ENCODE measurements around the gene CYP4F12. TPM values are rescaled to one million over a fixed set of nuclear protein-coding genes. Genes with fewer than 3 reads are reported as not detected.

CYP4F12 gene
- total RNA-seq, 1 experiment from 2014 or later, result 1.7 TPM

GRCh38 chr19:15701757-15702533, 29.1 kb downstream of the CYP4F12 start:
- in situ Hi-C loops (cut with HindIII; ENCODE audit: low pct_unique_long_range_greater_than_20kb, low sequenced_read_pairs), result no loop called here
- Histone ChIP-seq H3K4me1 (ENCODE audit: control insufficient read depth, insufficient read depth, low read length) (no peaks in the 10 kb centered on the region), H3K36me3 (ENCODE audit: control insufficient read depth, insufficient read depth, low read length) (no peaks in the 10 kb centered on the region), H3K4me3 (ENCODE audit: low read depth in 2 of 2, low read length in 2 of 2) (no peak overlapping the region), H3K27me3 (ENCODE audit: control insufficient read depth, insufficient read depth, low read length) (no peaks in the 10 kb centered on the region; the same call in 1 of the 2 replicates), H3K9me3 (ENCODE audit: control insufficient read depth, insufficient read depth, low read depth, low read length) (no peaks in the 10 kb centered on the region), H3K27ac (ENCODE audit: low read length) (no peak overlapping the region)
- TF ChIP-seq TCF7L2 (IDR thresholded peaks at IDR 0.05; ENCODE audit: low read depth, low read length), result no peak
- TF ChIP-seq REST (IDR thresholded peaks at IDR 0.05; ENCODE audit: insufficient read depth in 1 of 2, low read depth in 2 of 2, low read length in 1 of 2), result no peak
- no peak for TF ChIP-seq CTCF (IDR thresholded peaks at IDR 0.05)
- no peak for TF ChIP-seq SIN3A (IDR thresholded peaks at IDR 0.05; ENCODE audit: borderline replicate concordance, insufficient read depth, low read depth, low read length)
- no peak for TF ChIP-seq POLR2AphosphoS5 (IDR thresholded peaks at IDR 0.05; ENCODE audit: low read depth, low read length)
- no TSS peak for BruUV-seq (replicated peaks)
- ATAC-seq, result no peak
- ChIA-PET CTCF (no interaction called here), POLR2A (no interaction called here)
- intact Hi-C loops (cut with micrococcal nuclease; ENCODE audit: unreplicated experiment), result no loop called here
- DNase-seq (ENCODE audit: low read depth, low spot score), result no peak

- Histone ChIP-seq H3K4me3 (ENCODE audit: low read depth in 2 of 2, low read length in 2 of 2) (no peak overlapping the region), H3K27ac (ENCODE audit: low read length) (no peak overlapping the region), H3K36me3 (ENCODE audit: control insufficient read depth, insufficient read depth, low read length) (no peaks in the 10 kb centered on the region), H3K27me3 (ENCODE audit: control insufficient read depth, insufficient read depth, low read length) (no peaks in the 10 kb centered on the region; the same call in 1 of the 2 replicates), H3K4me1 (ENCODE audit: control insufficient read depth, insufficient read depth, low read length) (no peaks in the 10 kb centered on the region), H3K9me3 (ENCODE audit: control insufficient read depth, insufficient read depth, low read depth, low read length) (no peaks in the 10 kb centered on the region)
- ChIA-PET CTCF (no interaction called here), POLR2A (no interaction called here)
- ATAC-seq, result no peak
- TF ChIP-seq POLR2AphosphoS5 (IDR thresholded peaks at IDR 0.05; ENCODE audit: low read depth, low read length) (no peak), REST (IDR thresholded peaks at IDR 0.05; ENCODE audit: insufficient read depth in 1 of 2, low read depth in 2 of 2, low read length in 1 of 2) (no peak), SIN3A (IDR thresholded peaks at IDR 0.05; ENCODE audit: borderline replicate concordance, insufficient read depth, low read depth, low read length) (no peak), TCF7L2 (IDR thresholded peaks at IDR 0.05; ENCODE audit: low read depth, low read length) (no peak), CTCF (IDR thresholded peaks at IDR 0.05) (no peak)
- intact Hi-C loops (cut with micrococcal nuclease; ENCODE audit: unreplicated experiment) (no loop called here), in situ Hi-C loops (cut with HindIII; ENCODE audit: low pct_unique_long_range_greater_than_20kb, low sequenced_read_pairs) (no loop called here)
- BruUV-seq (replicated peaks), result no TSS peak
- no peak for DNase-seq (ENCODE audit: low read depth, low spot score)
These were observed 29.6 kb downstream of the CYP4F12 start for GRCh38 chr19:15702534-15702930.
